NT2/D1 (cell line): ENCODE measurements around the gene SEMA3A.
A peak's percentile ranks its signal among the peaks of the same experiment; 100 is the strongest.

Source experiments
- DNase-seq: peaks from one replicate; pipeline ENCODE4 v3.0.0-alpha.2; 2011; ENCODE audit warnings: low read depth, low spot score
- H3K27me3 ChIP-seq: 2 replicates; pipeline ENCODE4 v1.6.0; 2011; ENCODE audit warnings: mild to moderate bottlenecking; ENCODE audit not compliant: insufficient read length, insufficient read depth
- H3K36me3 ChIP-seq: 2 replicates; pipeline ENCODE4 v1.6.1; 2011; ENCODE audit warnings: mild to moderate bottlenecking, low read length, mixed read lengths; ENCODE audit not compliant: insufficient read depth, insufficient read length
- H3K4me1 ChIP-seq: 2 replicates; pipeline ENCODE4 v1.5.1; 2011; ENCODE audit not compliant: insufficient read depth, insufficient read length
- H3K4me3 ChIP-seq: 2 replicates; pipeline ENCODE4 v1.5.1; 2011; ENCODE audit warnings: low read depth; ENCODE audit not compliant: insufficient read length
- H3K9ac ChIP-seq: 2 replicates; pipeline ENCODE4 v1.6.0; 2011; ENCODE audit warnings: low read depth; ENCODE audit not compliant: insufficient read length
- H3K9me3 ChIP-seq: 2 replicates; pipeline ENCODE4 v1.5.1; 2011; ENCODE audit warnings: mild to moderate bottlenecking, low read length; ENCODE audit not compliant: insufficient read depth
- SUZ12 ChIP-seq: IDR thresholded peaks from 2 replicates; pipeline ENCODE4 v1.6.1; 2011; ENCODE audit not compliant: insufficient read length, insufficient read depth; ENCODE audit errors: extremely low read depth
- YY1 ChIP-seq: IDR thresholded peaks from 2 replicates; pipeline ENCODE4 v1.6.1; 2011; ENCODE audit not compliant: insufficient read length, insufficient read depth
- ZNF274 ChIP-seq: IDR thresholded peaks from 2 replicates; pipeline ENCODE4 v1.6.1; 2011; ENCODE audit warnings: mild to moderate bottlenecking, low read depth, low read length

SEMA3A gene

GRCh38 chr7:83947260-83947659 lies 247.3 kb downstream of the SEMA3A start:
- H3K9ac ChIP-seq = no peak overlapping the region
- no peaks in the 10 kb centered on the region for H3K9me3 ChIP-seq
- H3K36me3 ChIP-seq = no peaks in the 10 kb centered on the region
- no peaks in the 10 kb centered on the region for H3K27me3 ChIP-seq
- no peaks in the 10 kb centered on the region for H3K4me1 ChIP-seq
- H3K4me3 ChIP-seq = no peak overlapping the region
- peak; percentile 32 for DNase-seq
- TF ChIP-seq ZNF274 = no peak
- TF ChIP-seq SUZ12 = no peak
- TF ChIP-seq YY1 = no peak

DNA sequence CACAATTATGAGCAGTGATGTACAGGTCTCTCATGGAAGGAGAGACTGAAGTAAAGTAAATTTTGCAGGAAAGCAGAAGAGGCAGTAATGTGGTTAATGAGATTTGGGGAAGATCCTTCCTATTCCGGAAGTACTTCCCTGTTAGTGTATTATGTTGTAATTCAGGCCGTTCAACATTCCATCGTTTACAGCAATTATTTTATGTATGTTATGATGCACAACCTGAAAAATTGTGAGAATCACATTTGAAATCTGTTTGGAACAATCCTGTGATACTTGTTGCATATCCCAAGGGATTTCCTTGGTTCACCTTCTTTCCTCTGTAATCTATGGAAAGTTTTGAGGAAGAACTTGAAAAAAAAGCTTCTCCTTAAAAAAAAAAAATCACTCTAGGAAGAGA lies 247.8 kb downstream of the SEMA3A start:
- DNase-seq = no peak
- Histone ChIP-seq H3K4me3 (no peak overlapping the region), H3K27me3 (no peaks in the 10 kb centered on the region), H3K9me3 (no peaks in the 10 kb centered on the region), H3K9ac (no peak overlapping the region), H3K36me3 (no peaks in the 10 kb centered on the region), H3K4me1 (no peaks in the 10 kb centered on the region)
- TF ChIP-seq ZNF274 (no peak), YY1 (no peak), SUZ12 (no peak)

DNA sequence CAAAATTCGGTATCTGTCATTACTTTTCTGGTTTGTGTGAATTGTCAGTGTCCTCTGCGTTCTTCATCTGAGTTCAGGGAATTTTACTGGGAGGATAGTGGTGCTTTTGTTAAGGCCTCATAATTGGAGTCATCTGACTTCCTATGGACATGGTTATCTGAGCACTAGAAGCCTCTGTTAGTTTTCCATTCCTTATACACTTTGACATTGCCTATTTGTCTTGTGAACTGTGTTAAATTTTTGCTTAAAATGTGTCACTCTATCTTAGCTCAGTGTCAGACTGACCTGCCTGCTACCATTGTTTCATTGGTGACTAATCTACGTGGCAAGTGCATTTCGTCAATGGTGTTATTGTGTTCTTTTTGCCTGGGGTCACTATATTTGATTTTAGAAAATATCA lies 253.3 kb downstream of the SEMA3A start:
- DNase-seq = no peak
- H3K36me3 ChIP-seq = no peaks in the 10 kb centered on the region
- no peaks in the 10 kb centered on the region for H3K27me3 ChIP-seq
- TF ChIP-seq YY1 (no peak), SUZ12 (no peak), ZNF274 (no peak)
- no peaks in the 10 kb centered on the region for H3K4me1 ChIP-seq
- H3K9ac ChIP-seq = no peak overlapping the region
- no peak overlapping the region for H3K4me3 ChIP-seq
- no peaks in the 10 kb centered on the region for H3K9me3 ChIP-seq

DNA sequence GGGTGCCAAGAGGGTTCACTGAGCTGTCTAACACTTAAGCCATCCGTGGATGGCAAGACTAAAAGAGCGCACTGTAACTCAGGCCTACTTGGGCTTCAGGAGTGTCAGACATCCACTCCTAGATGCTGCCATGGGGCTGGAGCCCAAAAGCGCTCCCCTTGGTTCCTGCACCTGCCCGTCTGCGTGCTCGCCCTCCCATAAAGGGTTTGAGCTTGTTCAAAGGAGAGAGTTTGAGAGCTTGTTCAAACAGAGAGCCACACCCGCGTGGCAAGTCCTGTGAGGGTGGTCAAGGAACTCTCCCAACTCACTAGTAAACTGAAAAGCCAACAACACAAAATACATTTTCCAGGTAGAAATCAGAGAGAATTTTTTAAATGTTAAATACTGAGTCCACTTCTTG lies 256.7 kb downstream of the SEMA3A start:
- H3K36me3 ChIP-seq = no peaks in the 10 kb centered on the region
- no peak overlapping the region for H3K4me3 ChIP-seq
- H3K9ac ChIP-seq = no peak overlapping the region
- TF ChIP-seq YY1 = no peak
- TF ChIP-seq ZNF274 = no peak
- TF ChIP-seq SUZ12 = no peak
- H3K27me3 ChIP-seq = no peaks in the 10 kb centered on the region
- DNase-seq = no peak
- no peaks in the 10 kb centered on the region for H3K9me3 ChIP-seq
- H3K4me1 ChIP-seq = no peaks in the 10 kb centered on the region

DNA sequence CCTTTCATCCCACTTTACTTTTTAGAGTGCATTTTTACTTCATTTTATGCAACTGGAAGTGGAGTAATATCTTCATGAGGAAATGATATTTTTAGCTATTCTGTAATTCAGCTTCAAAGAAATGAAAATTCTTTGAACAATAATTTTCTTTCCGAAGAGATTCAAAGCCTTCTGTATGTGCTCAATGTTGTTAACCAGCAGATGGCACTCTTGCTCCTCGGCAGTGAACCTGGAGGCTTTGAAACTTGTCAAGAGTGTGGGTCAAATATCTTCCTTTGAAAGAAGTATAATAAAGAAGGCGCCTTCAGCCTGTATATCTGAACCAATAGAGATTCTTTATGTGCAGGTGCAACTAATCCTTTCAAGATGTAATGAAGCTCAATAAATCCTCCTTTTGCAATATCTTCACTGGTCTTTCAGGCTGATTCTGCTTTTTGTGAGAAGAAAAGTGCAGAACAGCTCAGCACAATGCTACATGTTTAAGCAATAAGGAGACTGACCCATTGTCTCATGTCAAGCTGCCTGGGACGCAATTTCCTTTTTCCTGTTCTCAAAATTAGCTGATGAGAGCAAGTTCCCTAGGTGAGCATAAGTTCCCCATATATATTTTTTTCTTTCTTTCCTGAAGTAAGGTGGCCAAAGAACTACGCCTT lies 258.4 kb downstream of the SEMA3A start:
- DNase-seq = peak; percentile 71
- H3K9me3 ChIP-seq = no peaks in the 10 kb centered on the region
- no peak overlapping the region for H3K9ac ChIP-seq
- TF ChIP-seq YY1 = no peak
- TF ChIP-seq SUZ12 = no peak
- TF ChIP-seq ZNF274 = no peak
- H3K4me3 ChIP-seq = no peak overlapping the region
- H3K27me3 ChIP-seq = no peaks in the 10 kb centered on the region
- H3K4me1 ChIP-seq = no peaks in the 10 kb centered on the region
- no peaks in the 10 kb centered on the region for H3K36me3 ChIP-seq

DNA sequence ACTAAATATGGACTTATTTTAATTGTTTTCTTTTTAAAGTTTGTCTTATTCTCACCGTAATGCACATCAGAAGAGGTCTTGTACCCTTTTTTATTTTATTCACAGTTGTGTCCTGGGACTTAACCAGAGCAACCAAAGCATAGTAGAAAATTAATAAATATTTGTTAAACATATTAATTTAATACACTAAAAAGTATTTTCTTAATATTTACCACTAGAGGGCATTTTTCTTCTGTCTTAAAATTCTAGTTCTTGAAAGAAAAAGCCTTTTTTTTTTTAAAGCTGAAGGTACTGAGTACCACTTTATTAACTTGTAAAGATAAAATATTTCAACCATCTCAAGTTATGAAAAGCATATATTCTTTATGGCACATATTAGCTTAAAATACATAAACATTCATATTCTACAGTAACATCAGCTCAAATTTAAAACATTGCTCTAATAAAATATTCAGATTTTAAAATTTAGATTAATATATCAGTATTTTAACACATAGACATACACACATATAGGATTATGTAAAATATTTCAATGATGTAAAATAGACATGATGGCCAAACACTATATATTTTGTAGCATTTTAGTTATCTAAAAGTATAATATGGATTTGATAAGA lies 260.4 kb downstream of the SEMA3A start:
- no peaks in the 10 kb centered on the region for H3K27me3 ChIP-seq
- H3K4me1 ChIP-seq = no peaks in the 10 kb centered on the region
- no peaks in the 10 kb centered on the region for H3K9me3 ChIP-seq
- H3K4me3 ChIP-seq = no peak overlapping the region
- no peak overlapping the region for H3K9ac ChIP-seq
- no peaks in the 10 kb centered on the region for H3K36me3 ChIP-seq
- DNase-seq = no peak
- no peak for TF ChIP-seq YY1

DNA sequence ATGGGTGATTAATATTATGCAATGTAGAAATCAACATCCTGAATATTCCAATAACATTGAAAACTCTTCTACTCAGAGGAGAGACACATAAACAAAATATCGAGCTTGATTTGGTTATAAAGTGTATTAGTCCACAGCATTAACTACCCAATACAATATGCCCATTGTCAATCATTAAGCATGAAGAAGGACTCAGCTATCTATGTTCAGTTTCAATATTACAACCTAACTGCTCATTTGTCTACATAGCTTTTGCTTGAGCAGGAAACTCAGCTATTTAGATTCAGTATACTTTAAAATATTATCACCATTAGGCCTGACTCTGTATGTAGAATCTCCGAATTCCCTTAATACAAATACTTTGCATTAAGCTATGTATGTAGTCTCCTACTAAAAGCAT lies 262.6 kb downstream of the SEMA3A start:
- Histone ChIP-seq H3K27me3 (no peaks in the 10 kb centered on the region), H3K4me1 (no peaks in the 10 kb centered on the region), H3K9me3 (no peaks in the 10 kb centered on the region), H3K36me3 (no peaks in the 10 kb centered on the region), H3K9ac (no peak overlapping the region), H3K4me3 (no peak overlapping the region)
- no peak for DNase-seq
- no peak for TF ChIP-seq SUZ12
- no peak for TF ChIP-seq YY1
- no peak for TF ChIP-seq ZNF274

DNA sequence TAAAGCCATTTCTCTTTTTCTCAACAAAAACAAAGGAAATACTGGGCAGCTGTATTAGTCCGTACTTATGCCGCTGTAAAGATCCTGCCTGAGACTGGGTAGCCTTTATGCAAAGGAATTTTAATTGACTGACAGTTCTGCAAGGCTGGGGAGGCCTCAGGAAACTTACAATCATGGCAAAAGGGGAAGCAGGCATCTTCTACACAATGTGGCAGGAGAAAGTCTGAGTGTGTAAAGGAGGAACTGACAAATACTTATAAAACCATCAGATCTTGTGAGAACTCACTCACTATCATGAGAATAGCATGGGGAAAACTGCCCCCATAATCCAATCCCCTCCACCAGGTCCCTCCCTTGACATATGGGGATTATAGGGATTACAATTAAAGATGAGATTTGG lies 264.3 kb downstream of the SEMA3A start:
- no peaks in the 10 kb centered on the region for H3K9me3 ChIP-seq
- H3K4me1 ChIP-seq = no peaks in the 10 kb centered on the region
- H3K4me3 ChIP-seq = no peak overlapping the region
- no peak overlapping the region for H3K9ac ChIP-seq
- no peak for TF ChIP-seq SUZ12
- no peak for TF ChIP-seq YY1
- TF ChIP-seq ZNF274 = no peak
- DNase-seq = no peak
- no peaks in the 10 kb centered on the region for H3K27me3 ChIP-seq
- no peaks in the 10 kb centered on the region for H3K36me3 ChIP-seq
